Prostate gland (tissue), 2 donors: Measurements from ENCODE around the gene THAP5. TPM values are rescaled to one million over a fixed set of nuclear protein-coding genes. Genes with fewer than 3 reads are reported as not detected.

Source experiments
- DNase-seq: peaks from one replicate; pipeline ENCODE4 v3.0.0-alpha.2; 2019; ENCODE audit warnings: low spot score
- H3K27ac ChIP-seq, 2 donors: fragments of 200-600 bp; sonication (generic); 2 replicates each; pipeline ENCODE4 v1.5.1; 2017 to 2019
- H3K27me3 ChIP-seq: fragments of 200-600 bp; sonication (generic); replicated peaks from 2 replicates; pipeline ENCODE4 v1.5.1; 2019; ENCODE audit not compliant: insufficient read depth
- H3K36me3 ChIP-seq, 2 donors: fragments of 200-600 bp; sonication (generic); 1 replicate in 1 of 2; 2 replicates in 1 of 2; pipeline versions ENCODE4 v1.5.1 to v1.8.1; 2017 to 2019
- H3K4me1 ChIP-seq: fragments of 200-600 bp; sonication (generic); replicated peaks from 2 replicates; pipeline ENCODE4 v1.5.1; 2019
- H3K4me3 ChIP-seq, 2 donors: fragments of 200-600 bp; sonication (generic); 2 replicates each; pipeline ENCODE4 v1.5.1; 2017 to 2019
- H3K9me3 ChIP-seq: fragments of 200-600 bp; sonication (generic); 2 replicates; pipeline ENCODE4 v1.5.1; 2017
- POLR2A ChIP-seq: fragments of 450-650 bp; IDR thresholded peaks from one replicate; pipeline ENCODE4 v1.6.1; 2016; ENCODE audit warnings: antibody characterized with exemption, mild to moderate bottlenecking
- POLR2AphosphoS5 ChIP-seq: sonication (generic); formaldehyde crosslinking; IDR thresholded peaks from one replicate; pipeline ENCODE4 v1.6.1; 2017; ENCODE audit warnings: antibody characterized with exemption
- WGBS: methylation state at CpG from one replicate; pipeline ENCODE4 v1.1.5; 2018; 5-methylcytosine and 5-hydroxymethylcytosine counted together
- intact Hi-C: fragments of 100-400 bp; cut with DNase I; formaldehyde crosslinking; loops from one replicate; pipeline ENCODE4 v1.14.2; 2022
- total RNA-seq, 2 donors: library from RNA; depleted of rRNA; stranded (reverse); fragments of >200 nt; gene quantifications; one replicate each; pipeline ENCODE4 v1.1.0, GENCODE V29; 2016
- TF ChIP-seq, protein P1 (sequence below), 4 experiments: fragments of 200-600 bp in 2 of 4; fragments of 450-650 bp in 2 of 4; sonication (generic) in 2 of 4; IDR thresholded peaks; 1 replicate in 3 of 4; 2 replicates in 1 of 4; pipeline ENCODE4 v1.5.1; 2016 to 2019; ENCODE audit warnings: antibody characterized with exemption in 4 of 4, mild to moderate bottlenecking in 2 of 4, moderate library complexity in 2 of 4

The THAP5 gene
- total RNA-seq, 2 donors from 2014 or later: 21.3 to 23.4 TPM

DNA sequence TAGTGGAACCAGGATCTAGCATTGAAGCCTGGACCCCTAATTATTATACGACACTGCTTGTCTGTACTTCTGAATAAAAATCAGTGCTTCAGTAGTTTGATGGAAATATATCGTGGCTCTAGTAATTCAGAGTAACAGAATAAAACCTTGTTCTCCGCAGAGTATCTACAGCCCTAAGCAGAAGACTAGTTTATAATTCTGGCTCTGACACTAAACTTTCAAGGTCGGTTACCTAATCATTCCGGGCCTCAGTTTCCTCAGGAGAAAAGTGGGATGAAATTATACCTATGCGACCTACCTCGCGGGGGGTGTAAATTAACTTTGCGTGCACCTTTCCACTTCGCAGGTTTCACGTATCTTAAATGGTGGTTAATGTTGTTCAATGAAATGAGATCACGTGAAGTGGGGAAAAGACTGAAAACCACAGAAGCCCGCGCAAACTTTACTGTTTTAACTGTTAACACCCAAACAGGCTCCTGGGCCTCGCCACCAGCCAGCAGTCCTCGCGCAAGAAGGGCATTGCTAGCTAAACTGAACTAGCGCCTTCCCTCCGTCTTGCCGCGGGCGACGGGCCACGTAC is 615 bp downstream of the THAP5 start:
- 17% methylated on average over 24 of the region's 24 CpGs for WGBS
- no peaks in the 10 kb centered on the region for H3K9me3 ChIP-seq
- peak overlapping the region; percentile 89 to 97 for H3K27ac ChIP-seq
- H3K4me3 ChIP-seq: peak overlapping the region; percentile 53 to 90
- TF ChIP-seq POLR2AphosphoS5 (no peak), POLR2A (no peak)
- TF ChIP-seq, protein P1, sequence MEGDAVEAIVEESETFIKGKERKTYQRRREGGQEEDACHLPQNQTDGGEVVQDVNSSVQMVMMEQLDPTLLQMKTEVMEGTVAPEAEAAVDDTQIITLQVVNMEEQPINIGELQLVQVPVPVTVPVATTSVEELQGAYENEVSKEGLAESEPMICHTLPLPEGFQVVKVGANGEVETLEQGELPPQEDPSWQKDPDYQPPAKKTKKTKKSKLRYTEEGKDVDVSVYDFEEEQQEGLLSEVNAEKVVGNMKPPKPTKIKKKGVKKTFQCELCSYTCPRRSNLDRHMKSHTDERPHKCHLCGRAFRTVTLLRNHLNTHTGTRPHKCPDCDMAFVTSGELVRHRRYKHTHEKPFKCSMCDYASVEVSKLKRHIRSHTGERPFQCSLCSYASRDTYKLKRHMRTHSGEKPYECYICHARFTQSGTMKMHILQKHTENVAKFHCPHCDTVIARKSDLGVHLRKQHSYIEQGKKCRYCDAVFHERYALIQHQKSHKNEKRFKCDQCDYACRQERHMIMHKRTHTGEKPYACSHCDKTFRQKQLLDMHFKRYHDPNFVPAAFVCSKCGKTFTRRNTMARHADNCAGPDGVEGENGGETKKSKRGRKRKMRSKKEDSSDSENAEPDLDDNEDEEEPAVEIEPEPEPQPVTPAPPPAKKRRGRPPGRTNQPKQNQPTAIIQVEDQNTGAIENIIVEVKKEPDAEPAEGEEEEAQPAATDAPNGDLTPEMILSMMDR (IDR thresholded peaks at IDR 0.05): no peak
- H3K27me3 ChIP-seq: no peaks in the 10 kb centered on the region
- intact Hi-C loops: loop anchor here (2.0 kb wide), 1 partner anchor 42 kb away; the partner anchor contains the start of gene PNPLA8
- no peak for DNase-seq
- no peaks in the 10 kb centered on the region for H3K4me1 ChIP-seq
- H3K36me3 ChIP-seq: no peaks in the 10 kb centered on the region

DNA sequence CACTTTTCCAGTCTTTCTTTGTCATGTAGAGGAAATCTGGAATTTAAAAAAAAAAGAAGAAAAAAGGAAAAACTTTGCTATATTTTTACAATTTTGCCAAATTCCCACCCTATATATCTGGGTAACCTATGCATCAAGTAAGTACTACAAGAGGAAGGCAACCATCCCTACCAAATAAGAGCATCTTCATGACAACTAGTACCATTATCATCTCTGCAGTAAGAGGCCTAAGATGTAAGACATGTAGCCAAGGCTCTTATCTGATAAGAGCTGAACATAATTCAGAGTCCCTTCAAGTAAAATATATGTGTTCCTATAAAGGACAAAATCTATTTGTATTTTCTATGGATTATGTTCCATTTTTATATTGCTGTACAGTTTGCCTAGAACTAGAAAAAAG is 3.5 kb downstream of the THAP5 start:
- Histone ChIP-seq H3K36me3 (no peaks in the 10 kb centered on the region), H3K4me1 (no peaks in the 10 kb centered on the region), H3K9me3 (no peaks in the 10 kb centered on the region), H3K27me3 (no peaks in the 10 kb centered on the region), H3K4me3 (no peak overlapping the region), H3K27ac (no peak overlapping the region)
- intact Hi-C loops: no loop called here
- TF ChIP-seq, protein P1 (IDR thresholded peaks at IDR 0.05): no peak
- no peak for TF ChIP-seq POLR2A
- no peak for TF ChIP-seq POLR2AphosphoS5
- no peak for DNase-seq

DNA sequence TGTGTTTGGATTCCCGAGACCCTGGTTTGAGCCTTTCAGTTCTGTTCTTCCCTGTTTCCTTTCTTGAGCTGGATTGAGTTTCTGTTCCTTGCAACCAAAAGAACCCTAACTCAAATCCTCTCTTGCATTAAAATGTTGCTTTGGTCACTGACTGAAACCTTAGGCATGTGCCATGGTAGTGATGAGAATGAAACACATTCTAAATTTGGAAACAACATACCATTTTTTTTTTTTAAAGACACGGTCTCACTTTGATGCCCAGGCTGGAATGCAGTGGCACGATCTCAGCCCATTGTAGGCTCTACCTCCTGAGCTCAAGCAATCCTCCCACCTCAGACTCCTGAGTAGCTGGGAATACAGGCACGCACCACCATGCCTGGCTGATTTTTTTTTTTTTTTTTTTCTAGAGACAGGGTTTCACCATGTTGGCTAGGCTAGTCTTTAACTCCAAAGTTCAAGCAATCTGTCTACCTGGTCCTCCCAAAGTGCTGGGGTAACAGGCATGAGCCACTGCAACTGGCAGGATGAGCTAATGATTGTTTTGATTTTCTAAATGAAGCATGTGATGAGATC is 8.4 kb downstream of the THAP5 start:
- Histone ChIP-seq H3K9me3 (no peaks in the 10 kb centered on the region), H3K4me3 (no peak overlapping the region), H3K27me3 (no peaks in the 10 kb centered on the region), H3K36me3 (no peaks in the 10 kb centered on the region), H3K4me1 (no peaks in the 10 kb centered on the region), H3K27ac (no peak overlapping the region)
- intact Hi-C loops: no loop called here
- no peak for DNase-seq
- TF ChIP-seq, protein P1 (IDR thresholded peaks at IDR 0.05): no peak
- TF ChIP-seq POLR2A: no peak
- no peak for TF ChIP-seq POLR2AphosphoS5
- 94% methylated on average over 4 of the region's 4 CpGs for WGBS

DNA sequence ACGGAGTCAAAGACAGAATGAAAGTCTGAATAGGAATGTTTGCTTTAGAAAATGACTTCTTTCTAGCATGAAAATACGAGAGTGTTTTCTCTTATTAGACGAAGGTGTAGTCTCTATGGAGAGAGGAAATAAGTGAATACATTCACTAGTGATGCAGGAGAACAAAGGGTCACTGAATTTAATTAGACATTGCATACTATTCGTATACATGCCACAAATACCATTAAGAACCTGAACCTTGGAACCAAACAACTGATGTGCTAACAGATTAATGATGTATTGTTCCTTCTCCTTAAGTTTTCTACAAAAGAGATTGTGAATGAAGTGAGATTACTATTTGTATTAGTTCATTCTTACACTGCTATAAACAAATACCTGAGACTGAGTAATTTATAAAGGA is 10.3 kb downstream of the THAP5 start:
- DNase-seq: no peak
- H3K9me3 ChIP-seq: no peaks in the 10 kb centered on the region
- no peaks in the 10 kb centered on the region for H3K36me3 ChIP-seq
- TF ChIP-seq, protein P1 (IDR thresholded peaks at IDR 0.05): no peak
- TF ChIP-seq POLR2AphosphoS5 (no peak), POLR2A (no peak)
- WGBS: 76% methylated on average over 4 of the region's 4 CpGs
- no peaks in the 10 kb centered on the region for H3K27me3 ChIP-seq
- no peaks in the 10 kb centered on the region for H3K4me1 ChIP-seq
- H3K27ac ChIP-seq: no peak overlapping the region
- no peak overlapping the region for H3K4me3 ChIP-seq
- intact Hi-C loops: no loop called here

DNA sequence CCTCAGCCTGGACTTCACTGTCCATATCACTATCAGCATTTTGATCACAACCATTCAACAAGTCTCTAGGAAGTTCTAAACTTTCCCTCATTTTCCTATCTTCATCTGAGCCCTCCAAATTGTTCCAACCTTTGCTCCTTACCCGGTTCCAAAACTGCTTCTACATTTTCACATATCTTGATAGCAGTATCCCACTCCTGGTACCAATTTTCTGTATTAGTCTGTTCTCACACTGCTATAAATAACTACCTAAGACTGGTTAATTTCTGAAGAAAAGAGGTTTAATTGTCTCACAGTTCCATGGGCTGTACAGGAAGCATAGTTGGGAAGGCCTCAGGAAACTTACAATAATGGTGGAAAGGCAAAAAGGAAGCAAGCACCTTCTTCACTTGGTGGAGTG is 11.9 kb downstream of the THAP5 start:
- no peaks in the 10 kb centered on the region for H3K4me1 ChIP-seq
- DNase-seq: no peak
- no peak overlapping the region for H3K4me3 ChIP-seq
- 97% methylated on average over 1 of the region's 1 CpG for WGBS
- intact Hi-C loops: no loop called here
- TF ChIP-seq, protein P1 (IDR thresholded peaks at IDR 0.05): no peak
- H3K36me3 ChIP-seq: no peaks in the 10 kb centered on the region
- no peaks in the 10 kb centered on the region for H3K27me3 ChIP-seq
- no peaks in the 10 kb centered on the region for H3K9me3 ChIP-seq
- H3K27ac ChIP-seq: no peak overlapping the region
